Ovary (tissue), 9 donors: Measurements from ENCODE around the gene JPH3. TPM values are rescaled to one million over a fixed set of nuclear protein-coding genes. Genes with fewer than 3 reads are reported as not detected.

Experiments
- DNase-seq, 5 donors: peaks; one replicate each; pipeline ENCODE4 v3.0.0-alpha.2; 2019 to 2020
- H3K27ac ChIP-seq, 2 donors: fragments of 200-600 bp; one replicate each; pipeline versions ENCODE4 v1.5.1 to v1.8.0; 2019 to 2022
- H3K27me3 ChIP-seq: fragments of 200-600 bp; one replicate; pipeline ENCODE4 v1.8.0; 2022
- H3K36me3 ChIP-seq: fragments of 200-600 bp; sonication (generic); one replicate; pipeline ENCODE4 v1.5.1; 2019
- H3K4me1 ChIP-seq: one replicate; pipeline ENCODE4 v1.8.1; 2013; ENCODE audit warnings: mild to moderate bottlenecking, moderate library complexity; ENCODE audit not compliant: insufficient read depth
- H3K4me3 ChIP-seq: fragments of 200-600 bp; sonication (generic); one replicate; pipeline ENCODE4 v1.5.1; 2017
- H3K9me3 ChIP-seq, 2 donors: fragments of 200-600 bp in 1 of 2; sonication (generic) in 1 of 2; one replicate each; pipeline versions ENCODE4 v1.5.1 to v1.8.1; 2013 to 2019; ENCODE audit warnings: mild to moderate bottlenecking in 1 of 2, moderate library complexity in 1 of 2
- EP300 ChIP-seq: sonication (generic); formaldehyde crosslinking; IDR thresholded peaks from one replicate; pipeline ENCODE4 v1.6.1; 2017; ENCODE audit warnings: antibody characterized with exemption
- POLR2A ChIP-seq: fragments of 450-650 bp; IDR thresholded peaks from one replicate; pipeline ENCODE4 v1.6.1; 2017; ENCODE audit warnings: antibody characterized with exemption, mild to moderate bottlenecking, moderate library complexity
- WGBS, 3 donors: extraction: QIAGEN DNeasy Blood & Tissue Kit in 1 of 3; methylation state at CpG; one replicate each; pipeline versions ENCODE4 v1.1.5 to v1.1.7; 2013 to 2017; 5-methylcytosine and 5-hydroxymethylcytosine counted together
- intact Hi-C, 4 donors: fragments of 100-400 bp; cut with DNase I; formaldehyde crosslinking; loops; one replicate each; pipeline versions ENCODE4 v1.11.0 to v1.15.1; 2022 to 2023
- polyA plus RNA-seq, 2 donors: library from polyadenylated mRNA; stranded (reverse); fragments of 200-250 nt in 1 of 2; fragments of 350-450 nt in 1 of 2; fragmentation: Illumina TruSeq in 1 of 2; extraction: RNeasy Lipid Tissue Mini Kit (QIAGEN cat#74804) in 1 of 2; gene quantifications; one replicate each; pipeline ENCODE4 v1.2.3, GENCODE V29; 2013 to 2014
- total RNA-seq, 7 donors: library from RNA; depleted of rRNA in 2 of 7; stranded (reverse); fragments of >200 nt in 2 of 7; fragmentation: NEBNext Ultra II Directional in 3 of 7; extraction: Animal tissue kit (Norgen Biotek cat#: 25700) in 3 of 7; gene quantifications; one replicate each; pipeline versions ENCODE4 v1.1.0 to v1.2.4, GENCODE V29; 2016 to 2023
- TF ChIP-seq, protein P1 (sequence below), 3 donors: fragments of 450-650 bp in 2 of 3; fragments of 200-600 bp in 1 of 3; IDR thresholded peaks; one replicate each; pipeline versions ENCODE4 v1.5.1 to v1.8.0; 2016 to 2022; ENCODE audit warnings: antibody characterized with exemption in 3 of 3, mild to moderate bottlenecking in 1 of 3
- donor health status: DM: no; HTN: no; CAD: no; lungs with moderate emphysema.
- donor health status: DM: no; HTN: no; CAD: no.
- donor health status: Bipolar disorder and iron deficiency.
- donor health status: DM: yes; HTN: yes; CAD: no.
- donor health status: DM: no; HTN: no; CAD: no.
- donor health status: DM: yes; HTN: yes; CAD: no.

Gene JPH3
- total and polyA plus RNA-seq, 9 donors: 0.11 to 0.62 (median 0.30) TPM; not detected in 3

DNA sequence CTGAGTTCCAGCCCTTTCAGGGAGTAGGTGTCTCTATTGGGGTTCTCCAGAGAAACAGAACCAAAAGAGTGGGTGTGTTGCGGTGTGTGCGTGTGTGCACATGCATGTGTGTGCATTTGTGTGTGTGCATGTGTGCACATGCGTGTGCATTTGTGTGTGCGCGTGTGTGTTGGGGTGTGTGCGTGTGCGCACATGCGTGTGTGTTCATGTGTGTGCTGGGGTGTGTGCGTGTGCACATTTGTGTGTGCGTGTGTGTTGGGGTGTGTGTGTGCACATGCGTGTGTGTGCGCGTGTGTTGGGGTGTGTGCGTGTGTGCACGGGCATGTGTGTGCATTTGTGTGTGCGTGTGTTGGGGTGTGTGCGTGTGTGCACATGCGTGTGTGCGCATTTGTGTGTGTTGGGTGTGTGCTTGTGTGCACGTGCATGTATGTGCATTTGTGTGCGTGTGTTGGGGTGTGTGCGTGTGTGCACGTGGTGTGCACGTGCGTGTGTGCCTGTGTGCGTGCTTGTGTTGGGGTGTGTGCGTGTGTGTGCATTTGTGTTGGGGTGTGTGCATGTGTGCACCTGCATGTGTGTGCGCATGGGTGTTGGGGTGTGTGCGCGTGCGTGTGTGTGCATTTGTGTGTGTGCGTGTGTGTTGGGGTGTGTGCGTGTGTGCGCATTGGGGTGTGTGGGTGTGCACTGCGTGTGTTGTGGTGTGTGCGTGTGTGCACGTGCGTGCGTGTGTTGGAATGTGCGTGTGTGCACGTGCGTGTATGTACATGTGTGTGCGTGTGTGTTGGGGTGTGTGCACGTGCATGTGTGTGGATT, 38.4 kb upstream of the JPH3 start:
- Histone ChIP-seq H3K4me1 (no peaks in the 10 kb centered on the region), H3K36me3 (no peaks in the 10 kb centered on the region), H3K4me3 (no peak overlapping the region), H3K27me3 (no peaks in the 10 kb centered on the region), H3K27ac (no peak overlapping the region), H3K9me3 (no peaks in the 10 kb centered on the region)
- DNase-seq: no peak
- TF ChIP-seq POLR2A: no peak
- no peak for TF ChIP-seq EP300
- TF ChIP-seq, protein P1, sequence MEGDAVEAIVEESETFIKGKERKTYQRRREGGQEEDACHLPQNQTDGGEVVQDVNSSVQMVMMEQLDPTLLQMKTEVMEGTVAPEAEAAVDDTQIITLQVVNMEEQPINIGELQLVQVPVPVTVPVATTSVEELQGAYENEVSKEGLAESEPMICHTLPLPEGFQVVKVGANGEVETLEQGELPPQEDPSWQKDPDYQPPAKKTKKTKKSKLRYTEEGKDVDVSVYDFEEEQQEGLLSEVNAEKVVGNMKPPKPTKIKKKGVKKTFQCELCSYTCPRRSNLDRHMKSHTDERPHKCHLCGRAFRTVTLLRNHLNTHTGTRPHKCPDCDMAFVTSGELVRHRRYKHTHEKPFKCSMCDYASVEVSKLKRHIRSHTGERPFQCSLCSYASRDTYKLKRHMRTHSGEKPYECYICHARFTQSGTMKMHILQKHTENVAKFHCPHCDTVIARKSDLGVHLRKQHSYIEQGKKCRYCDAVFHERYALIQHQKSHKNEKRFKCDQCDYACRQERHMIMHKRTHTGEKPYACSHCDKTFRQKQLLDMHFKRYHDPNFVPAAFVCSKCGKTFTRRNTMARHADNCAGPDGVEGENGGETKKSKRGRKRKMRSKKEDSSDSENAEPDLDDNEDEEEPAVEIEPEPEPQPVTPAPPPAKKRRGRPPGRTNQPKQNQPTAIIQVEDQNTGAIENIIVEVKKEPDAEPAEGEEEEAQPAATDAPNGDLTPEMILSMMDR (IDR thresholded peaks at IDR 0.05): no peak
- 75 to 81% (median 79%) methylated on average over 43 to 44 of the region's 44 CpGs for WGBS, 3 donors
- intact Hi-C loops: no loop called here

DNA sequence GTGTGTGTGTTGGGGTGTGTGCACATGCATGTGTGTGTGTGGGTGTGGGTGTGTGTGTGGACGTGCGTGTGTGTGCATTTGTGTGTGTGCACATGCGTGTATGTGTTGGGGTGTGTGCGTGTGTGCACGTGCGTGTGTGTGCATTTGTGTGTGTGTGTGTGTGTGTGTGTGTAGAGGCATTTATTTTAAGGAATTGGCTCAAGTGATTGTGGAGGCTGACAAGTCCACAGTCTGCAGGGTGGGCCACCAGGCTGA, 37.9 kb upstream of the JPH3 start:
- Histone ChIP-seq H3K9me3 (no peaks in the 10 kb centered on the region), H3K27ac (no peak overlapping the region), H3K4me3 (no peak overlapping the region), H3K36me3 (no peaks in the 10 kb centered on the region), H3K4me1 (no peaks in the 10 kb centered on the region), H3K27me3 (no peaks in the 10 kb centered on the region)
- no peak for TF ChIP-seq EP300
- TF ChIP-seq, protein P1 (IDR thresholded peaks at IDR 0.05): no peak
- TF ChIP-seq POLR2A: no peak
- DNase-seq: no peak
- intact Hi-C loops: no loop called here
- 67 to 70% (median 67%) methylated on average over 6 of the region's 6 CpGs for WGBS, 3 donors

GRCh38 chr16:87569601-87570571, 32.4 kb upstream of the JPH3 start:
- intact Hi-C loops: loop anchor here in 1 of 4 donors (10.0 kb wide), 1 partner anchor 155 kb away; no protein-coding TSS in a partner anchor

GRCh38 chr16:87570572-87570937, 31.8 kb upstream of the JPH3 start:
- Histone ChIP-seq H3K27me3 (no peaks in the 10 kb centered on the region), H3K9me3 (no peaks in the 10 kb centered on the region), H3K36me3 (no peaks in the 10 kb centered on the region), H3K4me3 (no peak overlapping the region), H3K4me1 (peaks cover 9% of the 10 kb centered on the region), H3K27ac (no peak overlapping the region)
- intact Hi-C loops: loop anchor here in 1 of 4 donors (10.0 kb wide), 1 partner anchor 156 kb away; no protein-coding TSS in a partner anchor
- TF ChIP-seq EP300 (no peak), POLR2A (no peak)
- TF ChIP-seq, protein P1 (IDR thresholded peaks at IDR 0.05): no peak
- DNase-seq: no peak
- 38 to 59% (median 57%) methylated on average over 6 of the region's 6 CpGs for WGBS, 3 donors

More at GRCh38 chr16:87569601-87570571, 32.4 kb upstream of the JPH3 start:
- DNase-seq: no peak
- 40 to 70% (median 52%) methylated on average over 25 of the region's 25 CpGs for WGBS, 3 donors
- no peaks in the 10 kb centered on the region for H3K27me3 ChIP-seq
- H3K9me3 ChIP-seq: no peaks in the 10 kb centered on the region
- TF ChIP-seq POLR2A: no peak
- TF ChIP-seq, protein P1 (IDR thresholded peaks at IDR 0.05): no peak
- no peak overlapping the region for H3K4me3 ChIP-seq
- H3K36me3 ChIP-seq: no peaks in the 10 kb centered on the region
- no peak overlapping the region for H3K27ac ChIP-seq
- peaks cover 9% of the 10 kb centered on the region for H3K4me1 ChIP-seq
